MM.1S (cell line): ENCODE data around the gene PCSK4.

Source experiments
- DNase-seq: peaks from one replicate; pipeline ENCODE4 v3.0.0-alpha.2; 2015
- H2AFZ ChIP-seq: fragments of 300-600 bp; sonication (generic); 2 replicates; pipeline ENCODE4 v1.6.0; 2016; ENCODE audit warnings: antibody characterized with exemption, low read length
- H3F3A ChIP-seq: fragments of 300-600 bp; sonication (generic); 2 replicates; pipeline ENCODE4 v1.6.1; 2016; ENCODE audit warnings: mild to moderate bottlenecking, antibody characterized with exemption, low read length, moderate library complexity, mixed read lengths; ENCODE audit not compliant: insufficient read depth
- H3K27ac ChIP-seq: fragments of 300-600 bp; sonication (generic); 2 replicates; pipeline ENCODE4 v1.5.1; 2016; ENCODE audit warnings: mild to moderate bottlenecking, low read length
- H3K27me3 ChIP-seq: fragments of 300-600 bp; sonication (generic); replicated peaks from 2 replicates; pipeline ENCODE4 v1.6.0; 2016; ENCODE audit warnings: low read length; ENCODE audit not compliant: insufficient read depth
- H3K36me3 ChIP-seq: fragments of 300-600 bp; sonication (generic); replicated peaks from 2 replicates; pipeline ENCODE4 v1.6.1; 2016; ENCODE audit warnings: mild to moderate bottlenecking, low read length, mixed read lengths; ENCODE audit not compliant: insufficient read depth
- H3K4me1 ChIP-seq: fragments of 300-600 bp; sonication (generic); 2 replicates; pipeline ENCODE4 v1.6.1; 2016; ENCODE audit warnings: low read length, mixed read lengths
- H3K4me2 ChIP-seq: fragments of 300-600 bp; sonication (generic); 2 replicates; pipeline ENCODE4 v1.6.0; 2016; ENCODE audit warnings: low read depth, low read length
- H3K4me3 ChIP-seq: fragments of 300-600 bp; sonication (generic); 2 replicates; pipeline ENCODE4 v1.5.1; 2016; ENCODE audit warnings: low read length, mixed read lengths
- H3K79me2 ChIP-seq: fragments of 300-600 bp; sonication (generic); 2 replicates; pipeline ENCODE4 v1.6.1; 2016; ENCODE audit warnings: mixed run types, low read length, mixed read lengths
- H3K9ac ChIP-seq: fragments of 300-600 bp; sonication (generic); 2 replicates; pipeline ENCODE4 v1.6.1; 2016; ENCODE audit warnings: low read length, mixed read lengths
- H3K9me2 ChIP-seq: fragments of 300-600 bp; sonication (generic); replicated peaks from 2 replicates; pipeline ENCODE4 v1.6.1; 2016; ENCODE audit warnings: mild to moderate bottlenecking, low read length, mixed read lengths; ENCODE audit not compliant: insufficient read depth
- H3K9me3 ChIP-seq: fragments of 300-600 bp; sonication (generic); replicated peaks from 2 replicates; pipeline ENCODE4 v1.6.1; 2016; ENCODE audit warnings: mild to moderate bottlenecking, low read length, mixed read lengths; ENCODE audit not compliant: insufficient read depth
- H4K20me1 ChIP-seq: fragments of 300-600 bp; sonication (generic); 2 replicates; pipeline ENCODE4 v1.6.1; 2016; ENCODE audit warnings: mild to moderate bottlenecking, low read length, moderate library complexity, mixed read lengths; ENCODE audit not compliant: insufficient read depth
- CTCF ChIP-seq: fragments of 300-600 bp; sonication (generic); IDR thresholded peaks from 2 replicates; pipeline ENCODE4 v1.5.1; 2016; ENCODE audit warnings: antibody characterized with exemption, low read length, mixed read lengths
- EZH2 ChIP-seq: fragments of 300-600 bp; sonication (generic); optimal IDR thresholded peaks from 2 replicates; pipeline ENCODE3; 2017; ENCODE audit warnings: low read depth, mild to moderate bottlenecking, antibody characterized with exemption, low read length, mixed read lengths
- EZH2phosphoT487 ChIP-seq: fragments of 300-600 bp; sonication (generic); IDR thresholded peaks from 2 replicates; pipeline ENCODE4 v1.6.1; 2018; ENCODE audit warnings: antibody characterized with exemption, low read length

PCSK4 gene

GRCh38 chr19:1516395-1516753 is 26.2 kb upstream of the PCSK4 start:
- H3K36me3 ChIP-seq, result no peaks in the 10 kb centered on the region
- no peaks in the 10 kb centered on the region for H3K9me3 ChIP-seq
- no peak overlapping the region for H3K4me3 ChIP-seq
- no peaks in the 10 kb centered on the region for H3K9me2 ChIP-seq
- H4K20me1 ChIP-seq, result no peaks in the 10 kb centered on the region
- no peak overlapping the region for H2AFZ ChIP-seq
- no peaks in the 10 kb centered on the region for H3F3A ChIP-seq
- no peak overlapping the region for H3K27ac ChIP-seq
- H3K4me1 ChIP-seq, result peaks cover 10% of the 10 kb centered on the region; the same call in 1 of the 2 replicates
- no peak for TF ChIP-seq EZH2
- TF ChIP-seq EZH2phosphoT487, result no peak
- TF ChIP-seq CTCF, result no peak
- H3K9ac ChIP-seq, result no peak overlapping the region
- H3K27me3 ChIP-seq, result peaks cover 63% of the 10 kb centered on the region
- no peak for DNase-seq
- no peaks in the 10 kb centered on the region for H3K79me2 ChIP-seq
- H3K4me2 ChIP-seq, result no peak overlapping the region

- no peak overlapping the region for H3K27ac ChIP-seq
- DNase-seq, result no peak
- H3K4me1 ChIP-seq, result peaks cover 5% of the 10 kb centered on the region; the same call in 1 of the 2 replicates
- H3K9me3 ChIP-seq, result no peaks in the 10 kb centered on the region
- H3K9ac ChIP-seq, result no peak overlapping the region
- H3F3A ChIP-seq, result no peaks in the 10 kb centered on the region
- peaks cover 65% of the 10 kb centered on the region for H3K27me3 ChIP-seq
- no peaks in the 10 kb centered on the region for H4K20me1 ChIP-seq
- no peaks in the 10 kb centered on the region for H3K79me2 ChIP-seq
- no peaks in the 10 kb centered on the region for H3K36me3 ChIP-seq
- TF ChIP-seq CTCF, result no peak
- TF ChIP-seq EZH2, result no peak
- no peak for TF ChIP-seq EZH2phosphoT487
- no peak overlapping the region for H3K4me3 ChIP-seq
- no peak overlapping the region for H2AFZ ChIP-seq
- H3K9me2 ChIP-seq, result no peaks in the 10 kb centered on the region
- H3K4me2 ChIP-seq, result no peak overlapping the region
Observed at GRCh38 chr19:1514986-1515721, 25.0 kb upstream of the PCSK4 start.

- no peak overlapping the region for H3K27ac ChIP-seq
- no peaks in the 10 kb centered on the region for H3K36me3 ChIP-seq
- no peaks in the 10 kb centered on the region for H3F3A ChIP-seq
- no peak overlapping the region for H2AFZ ChIP-seq
- H3K4me1 ChIP-seq, result peaks cover 2% of the 10 kb centered on the region; the same call in 1 of the 2 replicates
- H3K79me2 ChIP-seq, result no peaks in the 10 kb centered on the region
- H3K9me3 ChIP-seq, result no peaks in the 10 kb centered on the region
- H3K4me3 ChIP-seq, result no peak overlapping the region
- no peak overlapping the region for H3K9ac ChIP-seq
- TF ChIP-seq EZH2phosphoT487 (no peak), EZH2 (no peak), CTCF (no peak)
- H3K4me2 ChIP-seq, result no peak overlapping the region
- H3K9me2 ChIP-seq, result no peaks in the 10 kb centered on the region
- no peaks in the 10 kb centered on the region for H4K20me1 ChIP-seq
- peaks cover 68% of the 10 kb centered on the region for H3K27me3 ChIP-seq
- no peak for DNase-seq
Observed at GRCh38 chr19:1514295-1514661, 24.1 kb upstream of the PCSK4 start.
